NCI-H82 treated with DMSO at 0.1 percent for 48 hours (cell line): ENCODE results near the gene SH3PXD2B.
"Not testable (repeated sequence)": the region's sequence is repeated elsewhere in the genome, so short reads cannot be mapped to it uniquely, and the experiment has no call there.

ENCODE experiments used
- DNase-seq: peaks from one replicate; lab custom pipeline; 2025; ENCODE audit not compliant: unreplicated experiment; lab: John Stamatoyannopoulos, UW

SH3PXD2B gene

DNA sequence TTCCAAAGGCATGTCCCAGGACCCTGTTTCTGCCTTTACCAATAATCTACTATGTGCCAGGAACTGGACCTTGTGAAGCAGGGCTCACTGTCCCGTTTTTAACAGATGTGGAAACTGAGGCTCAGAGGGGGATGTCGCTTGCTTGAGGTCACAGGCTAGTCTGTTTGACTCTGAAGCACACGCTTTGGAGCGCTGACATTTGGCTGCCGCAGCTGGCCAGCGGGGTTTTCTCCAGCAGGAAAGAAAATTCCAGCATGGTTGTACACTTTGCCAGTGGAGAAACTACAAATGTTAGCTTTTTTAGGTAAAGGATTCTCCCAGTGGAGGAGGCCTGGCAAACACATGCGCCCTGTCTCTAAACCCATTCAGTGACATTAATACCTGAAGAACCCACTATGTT lies 50.5 kb downstream of the SH3PXD2B start:
- DNase-seq: no peak

DNA sequence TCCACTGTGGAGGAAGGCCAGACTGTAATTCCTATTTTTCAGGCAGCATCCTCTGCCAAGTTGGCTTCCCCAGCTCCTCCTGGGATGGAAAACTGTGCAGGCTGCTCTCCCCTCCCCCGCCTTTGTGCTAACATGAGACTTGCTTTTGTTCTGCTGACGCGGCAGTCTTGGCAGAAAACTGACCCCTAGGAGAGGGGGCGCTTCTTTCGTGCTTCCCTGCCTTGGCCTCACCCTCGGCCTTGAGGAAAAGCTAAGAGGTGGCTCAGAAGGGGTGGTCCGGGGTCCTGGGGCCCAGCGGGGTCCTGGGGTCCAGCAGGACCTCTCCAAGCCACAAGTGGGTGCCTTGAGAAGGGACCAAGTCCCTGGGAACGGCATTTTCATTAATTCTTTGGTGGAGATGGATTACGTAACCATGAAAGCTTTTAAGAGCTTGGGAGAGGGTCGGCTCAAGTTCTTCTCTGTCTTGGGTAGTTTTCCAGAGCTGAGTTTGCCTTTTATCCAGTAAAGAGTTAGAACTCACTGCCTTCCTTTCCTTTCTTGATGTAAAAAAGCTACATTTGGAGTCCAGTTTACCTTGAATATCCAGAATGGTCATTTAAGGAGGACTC lies 51.0 kb downstream of the SH3PXD2B start:
- no peak for DNase-seq

GRCh38 chr5:172402531-172403188 lies 51.7 kb downstream of the SH3PXD2B start:
- DNase-seq: no peak

DNA sequence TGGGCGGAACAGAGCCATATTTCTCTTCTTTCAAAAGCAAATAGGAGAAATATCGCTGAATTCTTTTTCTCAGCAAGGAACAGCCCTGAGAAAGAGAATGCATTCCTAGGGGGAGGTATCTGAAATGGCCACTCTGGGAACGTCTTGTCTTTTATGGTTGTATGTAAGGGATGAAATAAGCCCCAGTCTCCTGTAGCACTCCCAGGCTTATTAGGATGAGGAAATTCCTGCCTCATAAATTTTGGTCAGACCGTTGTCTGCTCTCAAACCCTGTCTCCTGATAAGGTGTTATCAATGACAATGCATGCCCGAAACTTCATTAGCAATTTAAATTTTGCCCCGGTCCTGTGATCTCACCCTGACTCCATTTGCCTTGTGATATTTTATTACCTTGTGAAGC lies 52.3 kb downstream of the SH3PXD2B start:
- not testable (repeated sequence) for DNase-seq

DNA sequence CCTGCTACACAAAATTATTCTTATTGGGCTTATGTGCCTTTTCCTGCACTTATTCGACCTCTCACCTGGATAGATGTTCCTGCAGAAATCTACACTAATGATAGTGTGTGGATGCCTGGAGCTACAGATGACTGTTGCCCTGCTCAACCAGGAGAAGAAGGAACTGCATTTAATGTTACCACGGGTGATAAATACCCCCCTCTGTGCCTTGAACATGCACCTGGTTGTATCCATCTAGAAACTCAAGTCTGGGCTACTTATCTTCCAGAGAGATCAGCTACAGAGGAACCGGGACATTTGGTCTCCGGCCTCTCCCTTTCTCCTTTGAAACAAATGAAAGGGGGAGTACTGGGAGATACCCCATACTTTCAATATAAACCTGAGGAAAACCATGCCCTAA lies 54.5 kb downstream of the SH3PXD2B start:
- DNase-seq: no peak

DNA sequence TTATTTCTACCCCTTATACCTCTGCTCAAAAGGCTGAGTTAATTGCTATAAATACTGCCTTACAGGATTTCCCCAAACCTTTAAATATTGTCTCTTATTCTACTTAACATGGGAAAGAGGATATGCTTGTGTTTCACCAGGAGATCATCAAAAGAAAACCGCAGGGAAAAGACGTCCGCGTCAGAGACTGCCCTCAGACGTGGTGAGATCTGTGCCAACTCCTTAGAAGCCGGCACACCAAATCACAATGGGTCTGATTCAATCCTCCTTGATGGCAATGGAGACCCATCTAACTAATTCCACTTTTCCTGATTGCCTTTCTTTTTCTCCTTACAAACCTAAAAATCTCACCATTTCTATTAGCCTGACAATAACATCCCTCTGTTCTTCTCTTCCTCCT lies 55.0 kb downstream of the SH3PXD2B start:
- DNase-seq: no peak

GRCh38 chr5:172398645-172399044 lies 55.7 kb downstream of the SH3PXD2B start:
- not testable (repeated sequence) for DNase-seq

- not testable (repeated sequence) for DNase-seq
Measured at GRCh38 chr5:172396994-172397393, 57.3 kb downstream of the SH3PXD2B start.

- no peak for DNase-seq
Measured at GRCh38 chr5:172396220-172396619, 58.1 kb downstream of the SH3PXD2B start.

GRCh38 chr5:172395483-172395882 lies 58.8 kb downstream of the SH3PXD2B start:
- no peak for DNase-seq

DNA sequence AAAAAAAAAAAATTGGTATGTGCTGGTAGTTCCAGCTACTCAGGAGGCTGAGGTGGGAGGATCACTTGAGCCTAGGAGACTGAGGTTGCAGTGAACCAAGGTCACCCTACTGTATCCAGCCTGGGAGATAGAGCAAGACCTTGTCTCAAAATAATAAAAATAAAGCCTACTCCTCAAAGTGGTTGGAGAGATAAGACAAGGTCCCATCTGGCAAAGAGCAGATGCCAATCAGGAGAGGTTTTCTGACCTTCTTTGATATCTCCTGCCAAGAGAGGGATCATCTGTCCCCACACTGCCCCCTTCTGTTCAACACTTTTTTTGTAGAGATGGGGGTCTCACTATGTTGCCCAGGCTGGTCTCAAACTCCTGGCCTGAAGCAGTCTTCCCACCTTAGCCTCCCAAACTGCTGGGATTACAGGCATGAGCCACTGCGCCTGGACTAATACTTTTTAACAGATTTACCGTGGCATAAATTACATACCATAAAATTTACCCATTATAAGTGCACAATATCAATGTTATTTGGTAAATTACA lies 64.7 kb downstream of the SH3PXD2B start:
- no peak for DNase-seq

DNA sequence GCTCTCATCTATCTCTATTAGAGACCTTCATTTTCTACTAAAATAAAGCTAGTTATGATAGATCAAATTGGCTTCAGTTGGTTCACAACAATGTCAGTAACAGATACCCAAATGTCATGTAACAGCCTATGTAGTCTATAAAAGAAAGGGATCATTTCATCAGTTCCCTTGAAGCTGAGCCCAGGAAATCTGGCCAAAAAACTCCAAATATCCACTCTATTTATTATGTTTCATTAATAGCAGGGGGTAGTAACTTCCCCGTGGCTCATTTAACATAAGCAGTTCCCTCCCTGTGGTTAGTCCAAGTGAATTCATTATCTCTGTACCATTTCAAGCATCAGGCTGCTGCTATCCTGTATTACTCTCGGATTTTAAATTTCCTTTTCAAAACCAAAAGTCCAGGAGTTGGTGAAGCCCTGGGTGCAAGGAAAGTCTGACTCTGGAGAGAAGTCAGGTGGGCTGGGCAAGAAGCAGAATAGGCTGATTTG lies 66.0 kb downstream of the SH3PXD2B start:
- DNase-seq: no peak

- DNase-seq: no peak
Measured at GRCh38 chr5:172385707-172386106, 68.6 kb downstream of the SH3PXD2B start.

DNA sequence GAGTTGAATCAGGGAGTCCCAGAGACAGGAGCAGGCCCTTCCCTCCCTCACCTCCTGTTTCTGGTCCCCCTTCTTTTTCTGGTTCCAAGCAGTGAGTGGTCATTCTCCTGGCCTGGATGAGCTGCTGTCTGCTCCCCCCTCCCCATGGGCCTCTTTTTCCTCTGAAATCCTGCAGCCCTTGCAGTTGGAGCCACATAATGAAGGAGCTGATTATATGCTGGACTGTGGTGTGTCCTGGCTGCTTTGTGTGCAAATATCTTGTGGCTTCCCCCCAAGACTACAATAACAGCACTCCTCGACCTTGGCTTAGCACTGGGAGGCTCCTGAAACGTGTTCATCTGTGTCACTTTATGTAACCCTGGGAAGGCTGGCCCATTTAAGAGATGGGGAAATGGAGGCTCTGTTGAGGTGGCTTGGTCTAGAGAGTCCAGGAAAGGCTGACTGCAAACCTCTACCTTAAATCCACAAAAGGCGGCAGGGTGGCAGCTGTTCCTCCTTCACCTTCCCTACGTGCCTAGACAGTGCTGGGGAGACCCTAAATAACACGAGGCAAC lies 69.2 kb downstream of the SH3PXD2B start:
- no peak for DNase-seq

DNA sequence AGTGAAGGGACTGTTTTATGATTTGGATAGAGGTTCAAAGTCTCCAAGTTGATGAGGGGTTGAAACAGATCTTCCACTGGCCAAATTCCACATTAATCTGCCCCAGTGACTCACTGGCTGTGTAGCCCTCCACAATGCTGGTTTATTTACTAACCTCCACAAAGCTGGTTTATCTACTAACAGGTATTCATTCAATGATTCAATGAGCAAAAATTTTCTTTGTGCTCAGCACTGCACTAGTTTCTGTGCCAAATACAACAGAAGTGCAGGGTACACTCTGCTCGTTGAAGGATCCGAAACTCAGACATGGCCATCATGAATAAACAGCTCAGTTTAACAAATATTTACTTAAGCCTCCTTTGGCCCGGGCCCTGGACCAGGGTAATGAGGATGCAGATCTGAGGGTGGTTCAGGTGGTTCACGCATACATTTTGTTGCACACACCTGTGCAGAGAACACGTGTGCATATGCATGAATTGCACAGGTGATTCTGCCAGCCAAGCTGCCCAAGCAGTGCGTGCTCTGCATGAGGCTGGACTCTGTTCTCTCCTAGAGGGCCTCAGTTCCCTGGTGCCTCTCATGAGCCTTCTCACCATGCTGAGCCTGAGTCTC lies 71.0 kb downstream of the SH3PXD2B start:
- no peak for DNase-seq

- DNase-seq: no peak
Measured at GRCh38 chr5:172380987-172381643, 73.2 kb downstream of the SH3PXD2B start.

DNA sequence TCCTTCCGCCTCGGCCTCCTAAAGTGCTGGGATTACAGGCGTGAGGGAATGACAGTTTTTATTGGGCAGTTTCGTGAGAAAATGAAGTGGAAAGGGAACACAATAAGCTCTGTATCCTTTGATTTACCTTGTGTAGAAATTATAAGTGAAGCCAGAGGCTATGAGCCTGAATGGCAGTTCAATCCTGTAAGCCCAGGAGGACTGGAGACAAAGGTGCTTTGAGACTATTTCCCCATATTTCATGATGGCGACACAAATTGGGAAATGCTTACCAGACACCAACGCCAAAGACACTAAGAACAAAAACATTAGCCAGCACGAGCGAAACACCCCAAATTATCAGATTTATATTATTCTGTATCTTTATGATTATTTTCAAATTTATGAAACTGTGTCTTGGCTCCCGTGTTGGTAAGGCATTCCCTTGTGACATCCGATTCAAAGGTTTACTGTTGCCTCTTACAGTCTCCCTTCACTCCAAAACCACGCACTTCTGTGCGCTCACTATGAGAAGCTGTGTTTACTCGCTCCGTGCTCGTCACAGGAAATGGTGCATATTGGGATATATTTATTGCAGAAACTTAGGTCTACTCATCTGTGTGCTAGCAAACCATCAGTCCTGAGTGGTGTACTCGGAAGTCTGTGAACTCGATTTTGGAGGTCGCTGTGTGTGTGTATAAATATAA lies 73.9 kb downstream of the SH3PXD2B start:
- no peak for DNase-seq

- DNase-seq: no peak
Measured at GRCh38 chr5:172379481-172379880, 74.8 kb downstream of the SH3PXD2B start.

GRCh38 chr5:172377856-172378255 lies 76.5 kb downstream of the SH3PXD2B start:
- DNase-seq: no peak

DNA sequence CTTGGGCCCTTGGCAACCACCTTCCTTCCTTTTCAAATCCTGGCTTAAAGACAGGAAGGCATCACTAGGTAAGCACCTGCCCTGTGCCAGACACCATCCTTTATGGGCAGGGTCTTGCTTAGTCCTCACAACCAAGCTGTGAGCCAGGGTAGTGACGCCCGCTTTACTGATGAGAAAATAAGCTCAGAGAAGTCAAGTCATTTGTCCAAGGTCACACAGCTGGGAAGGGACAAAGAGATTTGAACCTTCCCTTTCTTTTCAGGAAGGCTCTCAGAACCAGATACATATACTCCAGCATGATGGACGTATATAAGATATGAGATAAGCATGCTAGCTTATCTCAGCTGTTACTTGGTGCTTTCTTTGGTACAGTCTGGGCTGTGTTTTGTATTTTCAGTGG lies 76.9 kb downstream of the SH3PXD2B start:
- no peak for DNase-seq

DNA sequence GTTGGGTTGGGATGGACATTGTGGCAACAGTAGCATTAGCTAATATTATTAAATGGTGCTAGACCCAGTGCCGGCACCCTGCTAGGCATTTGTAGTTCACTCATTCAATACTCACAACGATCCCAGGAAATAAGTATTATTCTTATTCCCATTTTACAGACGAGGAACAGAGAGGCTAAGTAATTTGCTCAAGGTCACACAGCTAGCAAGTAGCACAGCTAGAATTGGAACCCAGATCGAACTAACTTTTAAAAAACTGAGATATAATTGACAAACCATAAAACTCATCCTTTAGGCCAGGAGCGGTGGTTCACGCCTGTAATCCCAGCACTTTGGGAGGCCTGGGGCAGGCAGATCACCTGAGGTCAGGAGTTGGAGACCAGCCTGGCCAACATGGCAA lies 79.5 kb downstream of the SH3PXD2B start:
- DNase-seq: no peak
